Peyer's patch (tissue), 4 donors: ENCODE results near the gene GLIS1.

ENCODE experiments used
- POLR2A ChIP-seq, 2 donors: fragments of 450-650 bp; IDR thresholded peaks; one replicate each; pipeline ENCODE4 v1.5.1; 2017; ENCODE audit warnings: antibody characterized with exemption in 2 of 2, mild to moderate bottlenecking in 2 of 2, moderate library complexity in 2 of 2
- TF ChIP-seq, protein P1 (sequence below), 6 experiments: fragments of 450-650 bp in 4 of 6; fragments of 200-600 bp in 2 of 6; sonication (generic) in 1 of 6; IDR thresholded peaks; one replicate each; pipeline ENCODE4 v1.5.1; 2017 to 2019; ENCODE audit warnings: antibody characterized with exemption in 6 of 6, mild to moderate bottlenecking in 3 of 6, moderate library complexity in 1 of 6

DNA sequence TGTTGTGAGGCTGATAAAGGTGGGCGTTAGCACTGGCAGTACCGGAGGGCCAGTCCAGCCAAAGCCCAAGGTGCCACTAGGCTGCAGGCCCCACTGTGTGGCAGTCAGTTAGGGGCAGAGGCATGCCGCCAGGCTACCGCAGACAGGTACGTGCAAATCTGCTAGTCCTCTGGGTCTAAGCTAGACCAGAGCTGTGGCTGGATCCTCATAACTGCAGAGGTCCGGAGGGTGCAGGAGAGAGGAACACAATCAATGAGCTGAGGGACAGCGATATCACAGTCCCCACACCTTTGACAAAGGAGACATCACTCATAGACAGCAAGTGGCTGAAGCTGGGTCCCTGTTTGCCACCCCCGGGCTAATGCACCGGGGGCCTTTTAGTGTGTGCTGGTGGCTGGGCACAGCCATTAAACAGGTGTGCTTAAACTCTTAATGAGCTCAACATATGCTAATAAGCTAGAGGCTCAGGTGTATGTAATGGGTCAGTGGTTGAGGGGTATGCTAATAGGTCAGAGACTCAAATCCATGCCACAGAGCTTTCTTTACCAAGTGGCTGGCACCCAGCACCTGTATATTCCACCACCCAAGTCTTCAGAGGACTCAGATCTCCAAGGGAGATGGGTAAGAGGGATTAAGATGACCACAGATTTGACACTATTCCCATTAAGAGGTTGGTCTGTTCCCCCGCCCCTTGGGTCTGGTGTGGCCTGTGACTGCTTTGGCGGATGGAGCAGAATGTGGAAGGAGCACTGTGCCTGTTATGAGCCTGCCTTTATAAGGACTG is 82.0 kb downstream of the GLIS1 start:
- TF ChIP-seq POLR2A (IDR thresholded peaks at IDR 0.05), result no peak
- TF ChIP-seq, protein P1, sequence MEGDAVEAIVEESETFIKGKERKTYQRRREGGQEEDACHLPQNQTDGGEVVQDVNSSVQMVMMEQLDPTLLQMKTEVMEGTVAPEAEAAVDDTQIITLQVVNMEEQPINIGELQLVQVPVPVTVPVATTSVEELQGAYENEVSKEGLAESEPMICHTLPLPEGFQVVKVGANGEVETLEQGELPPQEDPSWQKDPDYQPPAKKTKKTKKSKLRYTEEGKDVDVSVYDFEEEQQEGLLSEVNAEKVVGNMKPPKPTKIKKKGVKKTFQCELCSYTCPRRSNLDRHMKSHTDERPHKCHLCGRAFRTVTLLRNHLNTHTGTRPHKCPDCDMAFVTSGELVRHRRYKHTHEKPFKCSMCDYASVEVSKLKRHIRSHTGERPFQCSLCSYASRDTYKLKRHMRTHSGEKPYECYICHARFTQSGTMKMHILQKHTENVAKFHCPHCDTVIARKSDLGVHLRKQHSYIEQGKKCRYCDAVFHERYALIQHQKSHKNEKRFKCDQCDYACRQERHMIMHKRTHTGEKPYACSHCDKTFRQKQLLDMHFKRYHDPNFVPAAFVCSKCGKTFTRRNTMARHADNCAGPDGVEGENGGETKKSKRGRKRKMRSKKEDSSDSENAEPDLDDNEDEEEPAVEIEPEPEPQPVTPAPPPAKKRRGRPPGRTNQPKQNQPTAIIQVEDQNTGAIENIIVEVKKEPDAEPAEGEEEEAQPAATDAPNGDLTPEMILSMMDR (IDR thresholded peaks at IDR 0.05), result no peak
